ENCODE data around the gene SCG3.
A peak's percentile ranks its signal among the peaks of the same experiment; 100 is the strongest.

SCG3 gene

DNA sequence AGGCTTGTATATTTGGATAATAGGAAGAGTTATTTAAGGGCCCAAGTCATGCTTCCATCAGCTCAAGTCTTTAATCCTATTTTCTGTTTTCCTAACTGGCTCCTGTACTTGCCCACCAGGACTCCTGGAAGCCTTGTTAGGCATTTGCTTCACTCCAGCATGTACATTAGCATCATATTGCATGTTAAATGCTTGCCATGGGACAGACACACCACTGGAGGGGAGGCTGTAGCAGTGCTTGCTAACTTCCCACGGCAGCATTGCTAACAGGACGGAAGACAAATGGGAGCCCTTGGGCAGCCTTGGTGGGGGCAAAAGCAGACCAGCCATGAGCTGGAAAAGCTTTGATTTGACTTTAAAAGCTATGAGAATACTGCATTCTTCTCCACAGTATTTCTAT lies 76.1 kb downstream of the SCG3 start:
- WGBS, 2 donors (ENCODE audit: extremely low coverage in 2 of 2, insufficient read length in 2 of 2, insufficient replicate concordance in 1 of 2) = no CpG with 5 or more reads among the region's 2 CpGs
- no peak overlapping the region for H3K14ac ChIP-seq (ENCODE audit: low read length)
- no peak overlapping the region for H2BK120ac ChIP-seq (ENCODE audit: low read depth, low read length)
- H3K18ac ChIP-seq (ENCODE audit: low read length) = no peak overlapping the region
- H3K4ac ChIP-seq (ENCODE audit: low read length) = no peak overlapping the region
- no peak overlapping the region for H3K23ac ChIP-seq (ENCODE audit: low read depth, low read length, poor library complexity)
- peak overlapping the region; percentile 56 for H4K91ac ChIP-seq (ENCODE audit: low read depth, low read length, poor library complexity)
- peaks cover 0 to 6% of the 10 kb centered on the region in 2 donors for H3K9me3 ChIP-seq (replicated peaks in 1 of 2; ENCODE audit: control insufficient read depth in 2 of 2, insufficient read depth in 1 of 2, low read depth in 1 of 2, low read length in 2 of 2)
- no peak overlapping the region for H2BK12ac ChIP-seq (ENCODE audit: low read length)
- H3K27ac ChIP-seq (replicated peaks; ENCODE audit: low read length) = no peak overlapping the region
- no peak overlapping the region for H4K8ac ChIP-seq (ENCODE audit: low read depth, low read length)
- no peaks in the 10 kb centered on the region for H3K36me3 ChIP-seq (replicated peaks in 1 of 2; ENCODE audit: control insufficient read depth in 2 of 2, insufficient read depth in 2 of 2, low read length in 2 of 2)
- H3K4me2 ChIP-seq (ENCODE audit: insufficient read depth, low read length, poor library complexity, severe bottlenecking) = no peak overlapping the region
- H3K79me1 ChIP-seq (ENCODE audit: low read depth, low read length) = no peaks in the 10 kb centered on the region
- DNase-seq (ENCODE audit: low spot score) = no peak
- H3K4me1 ChIP-seq (ENCODE audit: control insufficient read depth in 2 of 2, insufficient read depth in 1 of 2, low read depth in 1 of 2, low read length in 2 of 2) = no peaks in the 10 kb centered on the region
- no peak overlapping the region for H2BK15ac ChIP-seq (ENCODE audit: low read length)
- H2AFZ ChIP-seq (ENCODE audit: low read length) = no peak overlapping the region
- H3K27me3 ChIP-seq (ENCODE audit: control insufficient read depth in 3 of 3, insufficient read depth in 3 of 3, low read depth in 1 of 3, low read length in 3 of 3) = peaks cover 0 to 32% (median 3%) of the 10 kb centered on the region in 3 experiments
- H2BK5ac ChIP-seq (ENCODE audit: low read length) = no peak overlapping the region
- H2AK5ac ChIP-seq (ENCODE audit: low read depth, low read length) = no peak overlapping the region
- no peak overlapping the region for H3K4me3 ChIP-seq (ENCODE audit: low read length in 2 of 2)
- H3K9ac ChIP-seq (ENCODE audit: low read depth, low read length, poor library complexity) = no peak overlapping the region

DNA sequence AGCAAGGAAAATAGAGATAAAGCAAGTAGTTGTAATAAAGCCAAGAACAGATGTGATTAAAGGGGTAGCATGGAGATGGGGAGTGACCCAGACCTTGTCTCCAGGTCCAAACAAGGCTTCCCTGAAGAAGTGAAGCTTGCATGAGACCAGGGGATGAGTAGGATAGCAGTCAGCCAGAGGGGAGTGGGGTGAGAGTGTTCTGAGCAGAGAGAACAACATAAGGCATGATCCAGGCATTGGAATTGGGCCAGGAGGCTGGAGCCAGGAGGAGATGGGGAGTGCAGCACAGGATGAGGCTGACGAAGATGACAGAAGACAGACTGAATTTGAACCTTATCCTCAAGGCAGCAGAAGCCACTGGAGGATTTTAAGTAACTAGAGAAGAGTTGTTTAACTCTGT lies 77.3 kb downstream of the SCG3 start:
- Histone ChIP-seq H3K4me2 (ENCODE audit: insufficient read depth, low read length, poor library complexity, severe bottlenecking) (no peak overlapping the region), H2AK5ac (ENCODE audit: low read depth, low read length) (no peak overlapping the region), H4K8ac (ENCODE audit: low read depth, low read length) (no peak overlapping the region), H4K91ac (ENCODE audit: low read depth, low read length, poor library complexity) (no peak overlapping the region), H3K27me3 (ENCODE audit: control insufficient read depth in 3 of 3, insufficient read depth in 3 of 3, low read depth in 1 of 3, low read length in 3 of 3) (peaks cover 0 to 20% (median 0%) of the 10 kb centered on the region in 3 experiments), H2BK12ac (ENCODE audit: low read length) (no peak overlapping the region), H2BK15ac (ENCODE audit: low read length) (no peak overlapping the region), H2BK5ac (ENCODE audit: low read length) (no peak overlapping the region), H3K4ac (ENCODE audit: low read length) (no peak overlapping the region), H3K79me1 (ENCODE audit: low read depth, low read length) (no peaks in the 10 kb centered on the region), H3K9me3 (replicated peaks in 1 of 2; ENCODE audit: control insufficient read depth in 2 of 2, insufficient read depth in 1 of 2, low read depth in 1 of 2, low read length in 2 of 2) (peaks cover 0 to 6% of the 10 kb centered on the region in 2 donors), H3K4me3 (ENCODE audit: low read length in 2 of 2) (no peak overlapping the region), H3K18ac (ENCODE audit: low read length) (no peak overlapping the region), H3K4me1 (ENCODE audit: control insufficient read depth in 2 of 2, insufficient read depth in 1 of 2, low read depth in 1 of 2, low read length in 2 of 2) (no peaks in the 10 kb centered on the region), H2AFZ (ENCODE audit: low read length) (no peak overlapping the region), H3K27ac (replicated peaks; ENCODE audit: low read length) (no peak overlapping the region), H3K36me3 (replicated peaks in 1 of 2; ENCODE audit: control insufficient read depth in 2 of 2, insufficient read depth in 2 of 2, low read length in 2 of 2) (no peaks in the 10 kb centered on the region), H3K9ac (ENCODE audit: low read depth, low read length, poor library complexity) (no peak overlapping the region), H2BK120ac (ENCODE audit: low read depth, low read length) (no peak overlapping the region), H3K14ac (ENCODE audit: low read length) (no peak overlapping the region), H3K23ac (ENCODE audit: low read depth, low read length, poor library complexity) (no peak overlapping the region)
- DNase-seq (ENCODE audit: low spot score) = no peak
- WGBS, 2 donors (ENCODE audit: extremely low coverage in 2 of 2, insufficient read length in 2 of 2, insufficient replicate concordance in 1 of 2) = no CpG with 5 or more reads among the region's 1 CpG

DNA sequence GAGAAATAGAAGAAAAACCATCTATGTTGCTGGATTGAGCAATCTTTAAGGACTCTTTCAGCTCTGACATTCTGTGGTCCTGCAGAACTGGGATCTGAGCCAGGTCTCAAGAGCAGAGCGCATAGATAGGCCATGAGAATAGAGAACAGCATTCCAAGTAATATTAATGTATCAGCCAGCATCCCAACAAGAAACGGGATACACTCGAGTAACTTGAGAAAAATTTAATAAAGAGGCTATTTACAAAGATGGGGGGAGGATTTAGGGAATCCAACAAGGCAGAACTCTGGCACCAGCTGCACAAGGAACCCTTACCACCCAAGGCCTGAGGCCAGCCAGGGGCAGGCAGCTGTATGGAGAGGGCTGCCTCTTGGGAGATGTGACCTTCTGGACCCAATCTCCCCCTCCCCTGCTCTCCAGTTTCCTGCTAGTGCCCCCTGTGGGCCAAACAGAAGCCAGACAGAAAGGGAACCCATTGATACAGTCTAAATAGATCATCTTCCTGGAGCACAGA lies 78.3 kb downstream of the SCG3 start:
- H3K4me2 ChIP-seq (ENCODE audit: insufficient read depth, low read length, poor library complexity, severe bottlenecking) = no peak overlapping the region
- peaks cover 0 to 11% (median 0%) of the 10 kb centered on the region in 3 experiments for H3K27me3 ChIP-seq (ENCODE audit: control insufficient read depth in 3 of 3, insufficient read depth in 3 of 3, low read depth in 1 of 3, low read length in 3 of 3)
- H4K8ac ChIP-seq (ENCODE audit: low read depth, low read length) = no peak overlapping the region
- no peak overlapping the region for H2AK5ac ChIP-seq (ENCODE audit: low read depth, low read length)
- H3K23ac ChIP-seq (ENCODE audit: low read depth, low read length, poor library complexity) = no peak overlapping the region
- H2BK12ac ChIP-seq (ENCODE audit: low read length) = no peak overlapping the region
- peaks cover 0 to 6% of the 10 kb centered on the region in 2 donors for H3K9me3 ChIP-seq (replicated peaks in 1 of 2; ENCODE audit: control insufficient read depth in 2 of 2, insufficient read depth in 1 of 2, low read depth in 1 of 2, low read length in 2 of 2)
- no peak for DNase-seq (ENCODE audit: low spot score)
- H3K14ac ChIP-seq (ENCODE audit: low read length) = no peak overlapping the region
- no CpG with 5 or more reads among the region's 3 CpGs for WGBS, 2 donors (ENCODE audit: extremely low coverage in 2 of 2, insufficient read length in 2 of 2, insufficient replicate concordance in 1 of 2)
- no peak overlapping the region for H2BK5ac ChIP-seq (ENCODE audit: low read length)
- no peak overlapping the region for H3K4ac ChIP-seq (ENCODE audit: low read length)
- H2BK120ac ChIP-seq (ENCODE audit: low read depth, low read length) = no peak overlapping the region
- H3K4me1 ChIP-seq (ENCODE audit: control insufficient read depth in 2 of 2, insufficient read depth in 1 of 2, low read depth in 1 of 2, low read length in 2 of 2) = no peaks in the 10 kb centered on the region
- H3K18ac ChIP-seq (ENCODE audit: low read length) = no peak overlapping the region
- no peak overlapping the region for H3K9ac ChIP-seq (ENCODE audit: low read depth, low read length, poor library complexity)
- H3K36me3 ChIP-seq (replicated peaks in 1 of 2; ENCODE audit: control insufficient read depth in 2 of 2, insufficient read depth in 2 of 2, low read length in 2 of 2) = no peaks in the 10 kb centered on the region
- H2AFZ ChIP-seq (ENCODE audit: low read length) = no peak overlapping the region
- no peak overlapping the region for H4K91ac ChIP-seq (ENCODE audit: low read depth, low read length, poor library complexity)
- H2BK15ac ChIP-seq (ENCODE audit: low read length) = no peak overlapping the region
- no peak overlapping the region for H3K27ac ChIP-seq (replicated peaks; ENCODE audit: low read length)
- no peaks in the 10 kb centered on the region for H3K79me1 ChIP-seq (ENCODE audit: low read depth, low read length)
- H3K4me3 ChIP-seq (ENCODE audit: low read length in 2 of 2) = no peak overlapping the region

DNA sequence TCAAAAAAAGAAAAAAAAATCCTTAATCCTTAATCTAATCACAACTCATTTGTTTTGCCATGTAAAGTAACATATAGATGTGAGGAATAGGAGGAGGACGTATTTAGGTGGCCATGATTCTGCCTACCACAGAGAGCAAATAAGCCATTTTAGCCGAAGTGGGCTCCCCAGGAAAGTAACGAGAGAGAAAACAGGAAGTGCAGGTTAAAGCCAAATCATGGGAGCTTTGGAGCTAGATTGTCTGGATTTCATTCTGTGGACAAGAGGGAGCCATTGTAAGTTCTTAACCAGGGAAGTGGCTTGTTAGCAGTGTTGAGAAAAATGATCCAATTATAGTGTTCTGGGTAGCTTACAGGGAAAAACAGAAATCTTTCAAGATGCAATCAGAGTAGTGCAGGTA lies 79.5 kb downstream of the SCG3 start:
- peaks cover 2 to 3% of the 10 kb centered on the region in 2 donors for H3K4me1 ChIP-seq (ENCODE audit: control insufficient read depth in 2 of 2, insufficient read depth in 1 of 2, low read depth in 1 of 2, low read length in 2 of 2)
- no peak overlapping the region for H3K4me3 ChIP-seq (ENCODE audit: low read length in 2 of 2)
- no peak overlapping the region for H2BK15ac ChIP-seq (ENCODE audit: low read length)
- no peak overlapping the region for H2BK5ac ChIP-seq (ENCODE audit: low read length)
- H3K18ac ChIP-seq (ENCODE audit: low read length) = no peak overlapping the region
- H2BK12ac ChIP-seq (ENCODE audit: low read length) = no peak overlapping the region
- H3K27me3 ChIP-seq (ENCODE audit: control insufficient read depth in 3 of 3, insufficient read depth in 3 of 3, low read depth in 1 of 3, low read length in 3 of 3) = peaks cover 0 to under 1% (median 0%) of the 10 kb centered on the region in 3 experiments
- H4K91ac ChIP-seq (ENCODE audit: low read depth, low read length, poor library complexity) = no peak overlapping the region
- H3K14ac ChIP-seq (ENCODE audit: low read length) = no peak overlapping the region
- no peak for DNase-seq (ENCODE audit: low spot score)
- peaks cover 0 to 6% of the 10 kb centered on the region in 2 donors for H3K9me3 ChIP-seq (replicated peaks in 1 of 2; ENCODE audit: control insufficient read depth in 2 of 2, insufficient read depth in 1 of 2, low read depth in 1 of 2, low read length in 2 of 2)
- H2AFZ ChIP-seq (ENCODE audit: low read length) = no peak overlapping the region
- H3K79me1 ChIP-seq (ENCODE audit: low read depth, low read length) = no peaks in the 10 kb centered on the region
- H3K4me2 ChIP-seq (ENCODE audit: insufficient read depth, low read length, poor library complexity, severe bottlenecking) = no peak overlapping the region
- H3K36me3 ChIP-seq (replicated peaks in 1 of 2; ENCODE audit: control insufficient read depth in 2 of 2, insufficient read depth in 2 of 2, low read length in 2 of 2) = no peaks in the 10 kb centered on the region
- H3K9ac ChIP-seq (ENCODE audit: low read depth, low read length, poor library complexity) = no peak overlapping the region
- no peak overlapping the region for H3K4ac ChIP-seq (ENCODE audit: low read length)
- H3K27ac ChIP-seq (replicated peaks; ENCODE audit: low read length) = no peak overlapping the region
- no peak overlapping the region for H4K8ac ChIP-seq (ENCODE audit: low read depth, low read length)
- H2BK120ac ChIP-seq (ENCODE audit: low read depth, low read length) = no peak overlapping the region
- WGBS, 2 donors (ENCODE audit: extremely low coverage in 2 of 2, insufficient read length in 2 of 2, insufficient replicate concordance in 1 of 2) = no CpG with 5 or more reads among the region's 3 CpGs
- H2AK5ac ChIP-seq (ENCODE audit: low read depth, low read length) = no peak overlapping the region
- no peak overlapping the region for H3K23ac ChIP-seq (ENCODE audit: low read depth, low read length, poor library complexity)
